Measurements from ENCODE around the gene BPIFB1. TPM values are rescaled to one million over a fixed set of nuclear protein-coding genes. Genes with fewer than 3 reads are reported as not detected.

BPIFB1 gene
- total and polyA plus RNA-seq, 10 of the 15 experiments (the other 5 are each of a cell fraction or from before 2014, with no cell fraction given), result 0.13 TPM; not detected in 9

GRCh38 chr20:33298391-33298790 is 15.4 kb downstream of the BPIFB1 start:
- no peak overlapping the region for H3K9ac ChIP-seq (ENCODE audit: control insufficient read depth, insufficient read depth, low read length)
- no TSS peak for BruUV-seq (replicated peaks)
- no peak for TF ChIP-seq MEF2A (IDR thresholded peaks at IDR 0.05; ENCODE audit: insufficient read depth, low read depth, low read length)
- TF ChIP-seq ZNF687 (IDR thresholded peaks at IDR 0.05), result no peak
- no peak for TF ChIP-seq HCFC1 (IDR thresholded peaks at IDR 0.05; ENCODE audit: low read length)
- TF ChIP-seq ZBED1 (IDR thresholded peaks at IDR 0.05; ENCODE audit: borderline replicate concordance), result no peak
- TF ChIP-seq NR2F1 (conservative IDR thresholded peaks at IDR 0.05), result no peak
- no peak for TF ChIP-seq RBBP5 (conservative IDR thresholded peaks at IDR 0.05)
- TF ChIP-seq, protein P1, sequence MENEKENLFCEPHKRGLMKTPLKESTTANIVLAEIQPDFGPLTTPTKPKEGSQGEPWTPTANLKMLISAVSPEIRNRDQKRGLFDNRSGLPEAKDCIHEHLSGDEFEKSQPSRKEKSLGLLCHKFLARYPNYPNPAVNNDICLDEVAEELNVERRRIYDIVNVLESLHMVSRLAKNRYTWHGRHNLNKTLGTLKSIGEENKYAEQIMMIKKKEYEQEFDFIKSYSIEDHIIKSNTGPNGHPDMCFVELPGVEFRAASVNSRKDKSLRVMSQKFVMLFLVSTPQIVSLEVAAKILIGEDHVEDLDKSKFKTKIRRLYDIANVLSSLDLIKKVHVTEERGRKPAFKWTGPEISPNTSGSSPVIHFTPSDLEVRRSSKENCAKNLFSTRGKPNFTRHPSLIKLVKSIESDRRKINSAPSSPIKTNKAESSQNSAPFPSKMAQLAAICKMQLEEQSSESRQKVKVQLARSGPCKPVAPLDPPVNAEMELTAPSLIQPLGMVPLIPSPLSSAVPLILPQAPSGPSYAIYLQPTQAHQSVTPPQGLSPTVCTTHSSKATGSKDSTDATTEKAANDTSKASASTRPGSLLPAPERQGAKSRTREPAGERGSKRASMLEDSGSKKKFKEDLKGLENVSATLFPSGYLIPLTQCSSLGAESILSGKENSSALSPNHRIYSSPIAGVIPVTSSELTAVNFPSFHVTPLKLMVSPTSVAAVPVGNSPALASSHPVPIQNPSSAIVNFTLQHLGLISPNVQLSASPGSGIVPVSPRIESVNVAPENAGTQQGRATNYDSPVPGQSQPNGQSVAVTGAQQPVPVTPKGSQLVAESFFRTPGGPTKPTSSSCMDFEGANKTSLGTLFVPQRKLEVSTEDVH (IDR thresholded peaks at IDR 0.05; ENCODE audit: low read depth, partially characterized antibody), result no peak
- TF ChIP-seq ZNF207 (IDR thresholded peaks at IDR 0.05; ENCODE audit: borderline replicate concordance), result no peak
- TF ChIP-seq POU2F2 (IDR thresholded peaks at IDR 0.05; ENCODE audit: borderline replicate concordance, low read depth, low read length), result no peak
- TF ChIP-seq SMAD5 (IDR thresholded peaks at IDR 0.05; ENCODE audit: low read depth), result no peak
- TF ChIP-seq REST (IDR thresholded peaks at IDR 0.05; ENCODE audit: low read depth, low read length), result no peak
- no peak for TF ChIP-seq EP300 (IDR thresholded peaks at IDR 0.05; ENCODE audit: borderline replicate concordance in 1 of 2, control insufficient read depth in 1 of 2, low read depth in 2 of 2, low read length in 2 of 2)
- no peak for FAIRE-seq
- in situ Hi-C loops (cut with MboI), result no loop called here
- H3K27ac ChIP-seq (ENCODE audit: control insufficient read depth, insufficient read depth), result no peak overlapping the region
- no peaks in the 10 kb centered on the region for H4K20me1 ChIP-seq (ENCODE audit: control insufficient read depth, insufficient read depth)
- 80% methylated on average over 11 of the region's 11 CpGs for WGBS (ENCODE audit: insufficient coverage, insufficient replicate concordance, low lambda C conversion rate, missing lambda C conversion rate)
- peaks cover 0 to 2% of the 10 kb centered on the region in 2 experiments; a peak in 2 of 4 replicates for H3K27me3 ChIP-seq (replicated peaks in 1 of 2; ENCODE audit: control insufficient read depth in 2 of 2, insufficient read depth in 2 of 2, low read length in 1 of 2)
- DNase-seq (ENCODE audit: low read depth, low spot score), result no peak
- no peaks in the 10 kb centered on the region for H3K79me2 ChIP-seq (ENCODE audit: control insufficient read depth, insufficient read depth, low read length)
- no peaks in the 10 kb centered on the region for H3K4me1 ChIP-seq (ENCODE audit: control insufficient read depth, insufficient read depth, low read length)
- no peak for ATAC-seq
- ChIA-PET RAD21 (ENCODE audit: unreplicated experiment) (no interaction called here), POLR2A (no interaction called here), SMC1A (ENCODE audit: uncharacterized antibody, unreplicated experiment) (no interaction called here), CTCF (no interaction called here)
- no peaks in the 10 kb centered on the region; the same call in 2 of the 3 replicates for H3K9me3 ChIP-seq (replicated peaks; ENCODE audit: control insufficient read depth, insufficient read depth, low read length)
- H3K4me3 ChIP-seq, result no peak overlapping the region
- H2AFZ ChIP-seq (ENCODE audit: control insufficient read depth, low read depth, low read length), result no peak overlapping the region
- intact Hi-C loops (cut with micrococcal nuclease; ENCODE audit: unreplicated experiment), result loop anchor here (2.0 to 5.0 kb wide), 3 partner anchors 86 to 396 kb away; no protein-coding TSS in a partner anchor
- H3K36me3 ChIP-seq (ENCODE audit: control insufficient read depth in 2 of 2, insufficient read depth in 2 of 2, low read length in 1 of 2), result no peaks in the 10 kb centered on the region
- no peak overlapping the region for H3K4me2 ChIP-seq (ENCODE audit: control insufficient read depth, insufficient read depth)
